ENCODE results near the gene SLC10A6. TPM values are rescaled to one million over a fixed set of nuclear protein-coding genes. Genes with fewer than 3 reads are reported as not detected.

SLC10A6 gene
- total RNA-seq, 4 donors from 2014 or later, result 7.8 to 15.6 (median 9.4) TPM

- Histone ChIP-seq H3K27ac (no peak overlapping the region), H3K9me3 (peaks cover 0 to 10% (median 2%) of the 10 kb centered on the region in 4 donors), H3K4me1 (peaks cover 0 to 22% (median 0%) of the 10 kb centered on the region in 4 donors), H3K27me3 (no peaks in the 10 kb centered on the region), H3K36me3 (peaks cover 0 to 58% (median 0%) of the 10 kb centered on the region in 3 donors), H3K4me3 (no peak overlapping the region)
- 79 to 92% methylated on average over 3 of the region's 3 CpGs for WGBS, 2 donors
- DNase-seq (ENCODE audit: low spot score in 2 of 2), result no peak
- TF ChIP-seq, protein P1, sequence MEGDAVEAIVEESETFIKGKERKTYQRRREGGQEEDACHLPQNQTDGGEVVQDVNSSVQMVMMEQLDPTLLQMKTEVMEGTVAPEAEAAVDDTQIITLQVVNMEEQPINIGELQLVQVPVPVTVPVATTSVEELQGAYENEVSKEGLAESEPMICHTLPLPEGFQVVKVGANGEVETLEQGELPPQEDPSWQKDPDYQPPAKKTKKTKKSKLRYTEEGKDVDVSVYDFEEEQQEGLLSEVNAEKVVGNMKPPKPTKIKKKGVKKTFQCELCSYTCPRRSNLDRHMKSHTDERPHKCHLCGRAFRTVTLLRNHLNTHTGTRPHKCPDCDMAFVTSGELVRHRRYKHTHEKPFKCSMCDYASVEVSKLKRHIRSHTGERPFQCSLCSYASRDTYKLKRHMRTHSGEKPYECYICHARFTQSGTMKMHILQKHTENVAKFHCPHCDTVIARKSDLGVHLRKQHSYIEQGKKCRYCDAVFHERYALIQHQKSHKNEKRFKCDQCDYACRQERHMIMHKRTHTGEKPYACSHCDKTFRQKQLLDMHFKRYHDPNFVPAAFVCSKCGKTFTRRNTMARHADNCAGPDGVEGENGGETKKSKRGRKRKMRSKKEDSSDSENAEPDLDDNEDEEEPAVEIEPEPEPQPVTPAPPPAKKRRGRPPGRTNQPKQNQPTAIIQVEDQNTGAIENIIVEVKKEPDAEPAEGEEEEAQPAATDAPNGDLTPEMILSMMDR (IDR thresholded peaks at IDR 0.05), result no peak
- TF ChIP-seq EP300 (IDR thresholded peaks at IDR 0.05), result no peak
- no peak for TF ChIP-seq POLR2A (IDR thresholded peaks at IDR 0.05)
These were observed 30.3 kb downstream of the SLC10A6 start for GRCh38 chr4:86818841-86819240.

DNA sequence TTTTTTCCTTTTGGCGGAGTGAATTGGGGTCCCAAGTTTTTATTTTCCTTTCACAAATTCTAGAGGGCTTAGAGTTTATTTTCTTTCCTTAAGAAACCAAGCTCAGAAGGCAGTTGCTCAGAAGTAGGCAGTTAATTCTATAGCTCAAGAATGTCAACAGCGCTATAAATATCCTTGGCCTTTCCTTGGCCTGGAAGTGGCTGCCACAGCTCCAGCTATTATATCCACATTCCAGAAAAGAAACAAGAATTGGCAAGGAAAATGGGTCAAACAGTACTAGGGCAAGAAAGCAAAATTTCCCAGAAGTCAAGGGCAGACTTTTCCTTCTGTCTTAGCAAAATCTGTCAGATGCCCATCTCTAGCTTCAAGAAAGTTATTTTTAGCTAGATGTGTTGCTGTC, 31.0 kb downstream of the SLC10A6 start:
- WGBS, 2 donors, result 83 to 87% methylated on average over 2 of the region's 2 CpGs
- Histone ChIP-seq H3K4me3 (no peak overlapping the region), H3K27me3 (no peaks in the 10 kb centered on the region), H3K9me3 (peaks cover 0 to 10% (median 2%) of the 10 kb centered on the region in 4 donors), H3K4me1 (peaks cover 0 to 22% (median 0%) of the 10 kb centered on the region in 4 donors), H3K36me3 (peaks cover 0 to 59% (median 0%) of the 10 kb centered on the region in 3 donors), H3K27ac (peak overlapping the region in 1 of 4 donors; percentile 81)
- TF ChIP-seq, protein P1 (IDR thresholded peaks at IDR 0.05), result no peak
- TF ChIP-seq POLR2A (IDR thresholded peaks at IDR 0.05) (no peak), EP300 (IDR thresholded peaks at IDR 0.05) (no peak)
- DNase-seq (ENCODE audit: low spot score in 2 of 2), result no peak

DNA sequence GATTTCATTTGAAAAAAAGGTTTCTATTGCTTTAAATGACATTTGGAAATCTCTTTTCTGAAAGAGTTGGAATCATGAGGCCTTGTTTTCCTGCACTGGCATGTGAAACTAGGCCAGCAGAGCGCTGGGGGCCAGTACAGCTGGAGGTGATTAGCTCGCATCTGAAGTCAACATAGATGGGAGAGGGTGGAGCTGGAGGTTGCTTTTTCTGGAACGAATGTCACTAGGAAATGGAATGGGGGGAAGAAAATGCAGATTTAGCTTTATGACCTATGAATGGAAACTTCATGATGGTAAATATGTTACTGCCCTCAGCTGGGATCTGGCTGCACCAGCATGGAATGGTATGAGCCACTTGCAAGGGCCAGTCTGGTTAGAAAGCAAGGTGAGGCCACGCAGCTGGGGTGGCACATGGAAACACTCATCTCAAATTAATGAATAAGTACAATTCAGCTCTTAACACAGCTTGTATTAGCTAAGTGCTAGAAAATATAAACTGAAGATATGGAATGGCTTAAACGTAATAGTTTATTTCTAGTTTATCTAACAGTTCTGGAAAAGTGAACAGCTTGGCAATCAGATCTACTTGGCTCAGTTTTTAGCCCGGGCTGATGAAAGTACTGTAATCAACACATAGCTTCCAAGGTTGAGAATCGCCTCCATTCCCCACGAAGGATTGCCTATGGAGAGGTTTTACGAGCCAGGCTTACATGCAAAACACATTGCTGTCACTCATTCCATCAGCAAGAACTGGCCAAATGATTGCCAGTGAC, 32.5 kb downstream of the SLC10A6 start:
- DNase-seq (ENCODE audit: low spot score in 2 of 2), result peak; percentile 52 to 53
- no peaks in the 10 kb centered on the region for H3K27me3 ChIP-seq
- H3K4me1 ChIP-seq, result peaks cover 0 to 22% (median 0%) of the 10 kb centered on the region in 4 donors
- H3K36me3 ChIP-seq, result peaks cover 0 to 59% (median 0%) of the 10 kb centered on the region in 3 donors
- peaks cover 0 to 10% (median 2%) of the 10 kb centered on the region in 4 donors for H3K9me3 ChIP-seq
- H3K4me3 ChIP-seq, result no peak overlapping the region
- TF ChIP-seq, protein P1 (IDR thresholded peaks at IDR 0.05), result no peak
- TF ChIP-seq EP300 (IDR thresholded peaks at IDR 0.05), result peak in 1 of 2 donors; percentile 77
- 58 to 70% methylated on average over 9 of the region's 9 CpGs for WGBS, 2 donors
- peak overlapping the region; percentile 48 to 83 (median 68) for H3K27ac ChIP-seq

DNA sequence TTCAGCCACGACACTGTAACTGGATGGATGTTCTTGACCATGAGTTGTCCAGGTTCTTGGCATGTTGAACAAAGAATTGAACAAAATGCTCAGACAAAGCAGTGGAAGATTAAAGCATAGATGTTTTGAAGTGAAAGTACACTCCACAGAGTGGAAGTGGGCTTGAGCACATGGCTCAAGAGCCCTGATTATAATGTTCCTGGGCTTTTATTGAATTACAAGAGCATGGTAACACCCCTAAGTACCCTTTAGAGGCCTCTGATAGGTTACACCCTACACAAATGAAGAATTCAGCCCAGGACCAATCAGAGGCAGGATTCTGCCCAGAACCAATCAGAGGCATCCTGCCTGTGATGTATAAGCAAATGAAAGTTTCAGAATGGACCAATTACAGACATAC, 33.5 kb downstream of the SLC10A6 start:
- peaks cover 0 to 10% (median 2%) of the 10 kb centered on the region in 4 donors for H3K9me3 ChIP-seq
- 90 to 92% methylated on average over 1 of the region's 1 CpG for WGBS, 2 donors
- peaks cover 0 to 22% (median 0%) of the 10 kb centered on the region in 4 donors for H3K4me1 ChIP-seq
- peaks cover 0 to 69% (median 0%) of the 10 kb centered on the region in 3 donors for H3K36me3 ChIP-seq
- no peak overlapping the region for H3K4me3 ChIP-seq
- H3K27ac ChIP-seq, result peak overlapping the region; percentile 48 to 83 (median 68)
- H3K27me3 ChIP-seq, result no peaks in the 10 kb centered on the region
- no peak for DNase-seq (ENCODE audit: low spot score in 2 of 2)
- no peak for TF ChIP-seq POLR2A (IDR thresholded peaks at IDR 0.05)
- TF ChIP-seq EP300 (IDR thresholded peaks at IDR 0.05), result no peak

DNA sequence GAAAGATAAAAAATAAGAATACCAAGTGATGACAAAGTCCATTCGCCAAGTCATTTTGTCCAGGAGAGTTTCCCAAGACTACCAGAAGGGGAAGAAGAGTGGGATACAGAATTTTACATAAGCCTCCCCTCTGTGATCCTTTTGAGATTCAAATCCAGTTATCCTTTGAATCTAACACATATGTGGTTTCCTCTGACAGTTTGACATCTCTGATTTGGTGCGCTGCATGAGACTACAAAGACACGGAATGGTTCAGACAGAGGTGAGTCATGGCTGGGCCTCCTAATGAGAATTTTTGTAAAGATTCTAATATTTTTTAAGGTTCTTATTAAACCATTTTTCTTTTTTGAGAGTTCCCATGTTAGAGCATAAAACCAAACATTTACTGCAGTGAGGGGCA, 38.3 kb downstream of the SLC10A6 start:
- Histone ChIP-seq H3K36me3 (peaks cover 0 to 93% (median 0%) of the 10 kb centered on the region in 3 donors), H3K27me3 (no peaks in the 10 kb centered on the region), H3K4me3 (no peak overlapping the region), H3K9me3 (peaks cover 0 to 10% (median under 1%) of the 10 kb centered on the region in 4 donors), H3K4me1 (peaks cover 0 to under 1% (median 0%) of the 10 kb centered on the region in 4 donors), H3K27ac (no peak overlapping the region)
- 95 to 97% methylated on average over 3 of the region's 3 CpGs for WGBS, 2 donors
- TF ChIP-seq, protein P1 (IDR thresholded peaks at IDR 0.05), result no peak
- TF ChIP-seq EP300 (IDR thresholded peaks at IDR 0.05) (no peak), POLR2A (IDR thresholded peaks at IDR 0.05) (no peak)
- no peak for DNase-seq (ENCODE audit: low spot score in 2 of 2)
